Karpas-422 (cell line): Measurements from ENCODE around the gene YWHAH. TPM values are rescaled to one million over a fixed set of nuclear protein-coding genes. Genes with fewer than 3 reads are reported as not detected.

ENCODE experiments used
- small RNA-seq: library from RNA; depleted of rRNA; stranded (forward); fragments of <200 nt; gene quantifications from one replicate; pipeline ENCODE3, GENCODE V24; 2014
- total RNA-seq: library from RNA; depleted of rRNA; stranded (reverse); fragments of >200 nt; shearing (Covaris generic); gene quantifications from 2 replicates; pipeline ENCODE4 v1.2.3, GENCODE V29; 2014; ENCODE audit warnings: low replicate concordance; rRNA removed

Gene YWHAH
- total RNA-seq, 1 experiment from 2014 or later: 51.7 TPM

Small RNA genes lying within 50 kb of the gene (small RNA-seq; reads per million reads assigned to genes)
- gene RN7SL305P: not detected

Other genes starting within 250 kb of the YWHAH start
- gene PRR14L, start 194.4 kb upstream of the YWHAH start, total RNA-seq: 14.0 and 26.0 TPM in 2 replicates
- 19.3 and 40.2 TPM in 2 replicates for gene DEPDC5, start 190.5 kb upstream of the YWHAH start, total RNA-seq
- not detected in 2 replicates for gene SLC5A1, start 98.7 kb downstream of the YWHAH start, total RNA-seq
- not detected in 2 replicates for gene C22orf42, start 214.8 kb downstream of the YWHAH start, total RNA-seq